ENCODE results near the gene DLG2. TPM values are rescaled to one million over a fixed set of nuclear protein-coding genes. Genes with fewer than 3 reads are reported as not detected.

Gene DLG2
- total and polyA plus RNA-seq, 2 of the 8 experiments (the other 6 are each of a cell fraction or from before 2014, with no cell fraction given), result 1.7 to 14.3 TPM

DNA sequence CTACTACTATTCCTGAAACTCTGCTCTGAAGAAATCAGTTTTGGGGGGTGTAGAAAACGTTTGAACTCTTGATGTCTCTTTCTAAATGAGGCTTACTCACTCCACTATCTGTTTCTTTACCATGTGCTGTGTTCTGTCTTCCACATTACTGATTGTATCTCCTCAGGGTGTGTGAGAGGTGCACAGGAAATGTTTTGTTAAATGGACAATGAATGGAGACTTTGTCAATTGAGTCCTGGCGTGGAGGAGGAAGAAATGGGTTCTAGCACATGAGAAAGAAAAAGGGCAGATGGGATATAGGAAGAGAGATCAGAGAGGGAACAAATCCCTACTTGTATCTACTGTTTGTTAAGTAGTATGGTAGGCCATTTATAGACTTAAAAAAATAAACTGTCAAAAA lies 1763.9 kb downstream of the DLG2 start:
- no peaks in the 10 kb centered on the region for H3K23me2 ChIP-seq (ENCODE audit: low read depth, low read length)
- H3K4me3 ChIP-seq (ENCODE audit: extremely low read depth in 1 of 4, insufficient read depth in 2 of 4, low read depth in 3 of 4, low read length in 4 of 4), result no peak overlapping the region
- H3K27me3 ChIP-seq (replicated peaks in 1 of 4; ENCODE audit: control insufficient read depth in 3 of 4, extremely low read depth in 1 of 4, insufficient read depth in 3 of 4, low read length in 3 of 4), result no peaks in the 10 kb centered on the region
- no peaks in the 10 kb centered on the region for H3K79me1 ChIP-seq (ENCODE audit: low read depth, low read length)
- peaks cover 0 to 6% of the 10 kb centered on the region in 2 experiments; a peak in 2 of 4 replicates for H3K9me3 ChIP-seq (ENCODE audit: insufficient read depth in 2 of 2, low read depth in 1 of 2, low read length in 1 of 2)
- H3K4ac ChIP-seq (replicated peaks; ENCODE audit: insufficient read length, low read depth, low read length), result no peak overlapping the region
- no peaks in the 10 kb centered on the region for H3K4me1 ChIP-seq (replicated peaks in 1 of 4; ENCODE audit: control insufficient read depth in 3 of 4, insufficient read depth in 4 of 4, low read length in 3 of 4)
- 82% methylated on average over 2 of the region's 2 CpGs; no CpG with 5 or more reads in 1 of the 2 experiments for WGBS, 2 experiments (ENCODE audit: extremely low coverage in 1 of 2, insufficient coverage in 1 of 2, insufficient read length in 1 of 2, insufficient replicate concordance in 2 of 2, low coverage in 1 of 2, low lambda C conversion rate in 2 of 2, missing lambda C conversion rate in 1 of 2)
- H2BK120ac ChIP-seq (replicated peaks; ENCODE audit: low read depth, low read length), result no peak overlapping the region
- H3K36me3 ChIP-seq (ENCODE audit: control insufficient read depth in 2 of 4, insufficient read depth in 4 of 4, low read length in 3 of 4), result no peaks in the 10 kb centered on the region
- no peak for DNase-seq (ENCODE audit: low read depth in 1 of 2, low spot score in 2 of 2)
- ChIA-PET POLR2A (ENCODE audit: partially characterized antibody) (no interaction called here), CTCF (ENCODE audit: partially characterized antibody) (no interaction called here)
- H3K18ac ChIP-seq (ENCODE audit: extremely low read depth, low read length), result no peak overlapping the region
- H3K14ac ChIP-seq (ENCODE audit: insufficient read length), result no peak overlapping the region
- H2AFZ ChIP-seq (ENCODE audit: low read length), result no peak overlapping the region
- H4K5ac ChIP-seq (ENCODE audit: insufficient read length, low read depth, low read length), result no peak overlapping the region
- no peak overlapping the region for H3K9ac ChIP-seq (replicated peaks in 1 of 4; ENCODE audit: extremely low read depth in 1 of 4, low read depth in 3 of 4, low read length in 3 of 4)
- no peak overlapping the region for H2BK20ac ChIP-seq (ENCODE audit: low read length)
- H2BK5ac ChIP-seq (ENCODE audit: low read depth, low read length), result no peak overlapping the region
- H3K27ac ChIP-seq (ENCODE audit: low read depth, low read length), result no peak overlapping the region
- H3K4me2 ChIP-seq (ENCODE audit: insufficient read depth in 1 of 2, low read depth in 2 of 2, low read length in 2 of 2), result no peak overlapping the region
- H2BK12ac ChIP-seq (ENCODE audit: low read depth, low read length), result no peak overlapping the region
- no peak overlapping the region for H4K91ac ChIP-seq (replicated peaks; ENCODE audit: insufficient read length, low read length)
- no peaks in the 10 kb centered on the region for H3K79me2 ChIP-seq (ENCODE audit: control insufficient read depth in 1 of 2, insufficient read depth in 2 of 2, low read length in 2 of 2)
- no peak overlapping the region for H2BK15ac ChIP-seq (ENCODE audit: low read length)
- H4K8ac ChIP-seq (ENCODE audit: extremely low read depth, insufficient read depth, low read length), result no peak overlapping the region
- H2AK5ac ChIP-seq (ENCODE audit: low read depth, low read length), result no peak overlapping the region
- no peak overlapping the region for H3K23ac ChIP-seq (ENCODE audit: insufficient read length)
- no peak overlapping the region for H3K56ac ChIP-seq (replicated peaks; ENCODE audit: insufficient read length, low read depth, low read length)
- no peak for FAIRE-seq
- H4K20me1 ChIP-seq (replicated peaks in 1 of 2; ENCODE audit: control insufficient read depth in 1 of 2, insufficient read depth in 2 of 2, low read length in 2 of 2), result no peaks in the 10 kb centered on the region
- no peak for TF ChIP-seq SAP30 (IDR thresholded peaks at IDR 0.05; ENCODE audit: insufficient read depth, insufficient replicate concordance, low read length)
- no peak for TF ChIP-seq FOSL1 (IDR thresholded peaks at IDR 0.05; ENCODE audit: insufficient read depth, low read depth, low read length)
- TF ChIP-seq CREB1 (IDR thresholded peaks at IDR 0.05), result no peak
- no peak for TF ChIP-seq RXRA (IDR thresholded peaks at IDR 0.05; ENCODE audit: insufficient read depth, low read depth, low read length)
- TF ChIP-seq TBP (IDR thresholded peaks at IDR 0.05; ENCODE audit: low read depth, low read length), result no peak
- no peak for TF ChIP-seq EZH2 (IDR thresholded peaks at IDR 0.05; ENCODE audit: low read depth, low read length, severe bottlenecking)
- no peak for TF ChIP-seq CEBPB (IDR thresholded peaks at IDR 0.05; ENCODE audit: low read depth, low read length)
- TF ChIP-seq SIN3A (conservative IDR thresholded peaks at IDR 0.05 in 1 of 2, IDR thresholded peaks at IDR 0.05 in 1 of 2; ENCODE audit: low read depth in 1 of 2, low read length in 2 of 2), result no peak
- TF ChIP-seq SRF (IDR thresholded peaks at IDR 0.05; ENCODE audit: low read depth, low read length), result no peak
- no peak for TF ChIP-seq KDM5A (IDR thresholded peaks at IDR 0.05; ENCODE audit: low read length)
- no peak for TF ChIP-seq SP1 (IDR thresholded peaks at IDR 0.05; ENCODE audit: low read depth, low read length)
- TF ChIP-seq, protein P1, sequence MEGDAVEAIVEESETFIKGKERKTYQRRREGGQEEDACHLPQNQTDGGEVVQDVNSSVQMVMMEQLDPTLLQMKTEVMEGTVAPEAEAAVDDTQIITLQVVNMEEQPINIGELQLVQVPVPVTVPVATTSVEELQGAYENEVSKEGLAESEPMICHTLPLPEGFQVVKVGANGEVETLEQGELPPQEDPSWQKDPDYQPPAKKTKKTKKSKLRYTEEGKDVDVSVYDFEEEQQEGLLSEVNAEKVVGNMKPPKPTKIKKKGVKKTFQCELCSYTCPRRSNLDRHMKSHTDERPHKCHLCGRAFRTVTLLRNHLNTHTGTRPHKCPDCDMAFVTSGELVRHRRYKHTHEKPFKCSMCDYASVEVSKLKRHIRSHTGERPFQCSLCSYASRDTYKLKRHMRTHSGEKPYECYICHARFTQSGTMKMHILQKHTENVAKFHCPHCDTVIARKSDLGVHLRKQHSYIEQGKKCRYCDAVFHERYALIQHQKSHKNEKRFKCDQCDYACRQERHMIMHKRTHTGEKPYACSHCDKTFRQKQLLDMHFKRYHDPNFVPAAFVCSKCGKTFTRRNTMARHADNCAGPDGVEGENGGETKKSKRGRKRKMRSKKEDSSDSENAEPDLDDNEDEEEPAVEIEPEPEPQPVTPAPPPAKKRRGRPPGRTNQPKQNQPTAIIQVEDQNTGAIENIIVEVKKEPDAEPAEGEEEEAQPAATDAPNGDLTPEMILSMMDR (IDR thresholded peaks at IDR 0.05; ENCODE audit: control extremely low read depth in 1 of 3, insufficient read depth in 1 of 3, low read depth in 1 of 3, low read length in 3 of 3), result no peak
- TF ChIP-seq TEAD4 (IDR thresholded peaks at IDR 0.05; ENCODE audit: low read depth, low read length), result no peak
